H9 (cell line): Measurements from ENCODE around the gene PCDHA1. TPM values are rescaled to one million over a fixed set of nuclear protein-coding genes. Genes with fewer than 3 reads are reported as not detected.

Experiments used
- DNase-seq: peaks from one replicate; pipeline ENCODE4 v3.0.0-alpha.2; 2017
- H2AFZ ChIP-seq: one replicate; pipeline ENCODE4 v1.6.1; 2013; ENCODE audit warnings: mild to moderate bottlenecking, low read length, control low read depth, moderate library complexity
- H2AK5ac ChIP-seq: 2 replicates; pipeline ENCODE4 v1.6.1; 2013; ENCODE audit warnings: low read length, control low read depth, mixed read lengths; ENCODE audit not compliant: insufficient read length
- H2BK120ac ChIP-seq: one replicate; pipeline ENCODE4 v1.6.1; 2013; ENCODE audit warnings: low read depth, mild to moderate bottlenecking, low read length, control low read depth, inconsistent platforms; ENCODE audit not compliant: poor library complexity, severe bottlenecking
- H2BK12ac ChIP-seq: 2 replicates; pipeline ENCODE4 v1.6.1; 2013; ENCODE audit warnings: low read length, control low read depth, mixed read lengths, low read depth; ENCODE audit not compliant: insufficient read length
- H2BK15ac ChIP-seq: 2 replicates; pipeline ENCODE4 v1.6.1; 2013; ENCODE audit warnings: low read depth, low read length, control low read depth
- H2BK20ac ChIP-seq: one replicate; pipeline ENCODE4 v1.6.1; 2013; ENCODE audit warnings: low read depth, mild to moderate bottlenecking, low read length, control low read depth, inconsistent platforms; ENCODE audit not compliant: poor library complexity, severe bottlenecking
- H2BK5ac ChIP-seq: 2 replicates; pipeline ENCODE4 v1.6.1; 2013; ENCODE audit warnings: low read length, control low read depth, mixed read lengths; ENCODE audit not compliant: insufficient read length
- H3K14ac ChIP-seq: 2 replicates; pipeline ENCODE4 v1.6.1; 2013; ENCODE audit warnings: low read length, control low read depth; ENCODE audit not compliant: insufficient read depth
- H3K18ac ChIP-seq: 2 replicates; pipeline ENCODE4 v1.6.1; 2013; ENCODE audit warnings: low read depth, mild to moderate bottlenecking, mixed read lengths, low read length, control low read depth; ENCODE audit not compliant: insufficient read length
- H3K23ac ChIP-seq: 2 replicates; pipeline ENCODE4 v1.6.1; 2013; ENCODE audit warnings: low read length, control low read depth, mixed read lengths, low read depth; ENCODE audit not compliant: insufficient read length
- H3K23me2 ChIP-seq: 2 replicates; pipeline ENCODE4 v1.6.1; 2013; ENCODE audit warnings: low read depth, mild to moderate bottlenecking, mixed read lengths, low read length, control low read depth; ENCODE audit not compliant: insufficient read length, poor library complexity, severe bottlenecking
- H3K27ac ChIP-seq: 2 replicates; pipeline ENCODE4 v1.5.1; 2013; ENCODE audit warnings: low read length, control low read depth, mixed read lengths, low read depth; ENCODE audit not compliant: insufficient read length
- H3K27me3 ChIP-seq: 2 replicates; pipeline ENCODE4 v1.6.1; 2013; ENCODE audit warnings: low read length, control low read depth, inconsistent platforms; ENCODE audit not compliant: insufficient read depth
- H3K4ac ChIP-seq: 2 replicates; pipeline ENCODE4 v1.6.1; 2013; ENCODE audit warnings: low read depth, mild to moderate bottlenecking, control low read depth, inconsistent platforms, low read length, moderate library complexity
- H3K4me1 ChIP-seq: 2 replicates; pipeline ENCODE4 v1.6.1; 2013; ENCODE audit warnings: low read length, control low read depth, inconsistent platforms; ENCODE audit not compliant: insufficient read depth
- H3K4me2 ChIP-seq: 2 replicates; pipeline ENCODE4 v1.6.1; 2013; ENCODE audit warnings: low read length, control low read depth, mixed read lengths; ENCODE audit not compliant: insufficient read length, insufficient read depth
- H3K56ac ChIP-seq: 2 replicates; pipeline ENCODE4 v1.6.1; 2013; ENCODE audit warnings: low read depth, mild to moderate bottlenecking, mixed read lengths, low read length, control low read depth; ENCODE audit not compliant: insufficient read length
- H3K79me1 ChIP-seq: 2 replicates; pipeline ENCODE4 v1.6.1; 2013; ENCODE audit warnings: low read depth, mild to moderate bottlenecking, moderate library complexity, low read length, control low read depth, inconsistent platforms; ENCODE audit not compliant: insufficient read depth, poor library complexity, severe bottlenecking
- H3K79me2 ChIP-seq: 2 replicates; pipeline ENCODE4 v1.6.1; 2013; ENCODE audit warnings: low read length, control low read depth, inconsistent platforms; ENCODE audit not compliant: insufficient read depth
- H3K9ac ChIP-seq: 2 replicates; pipeline ENCODE4 v1.6.1; 2013; ENCODE audit warnings: low read length, control low read depth, mixed read lengths; ENCODE audit not compliant: insufficient read length; ENCODE audit errors: extremely low read depth
- H3K9me3 ChIP-seq: one replicate; pipeline ENCODE4 v1.6.1; 2013; ENCODE audit warnings: low read depth, low read length, inconsistent platforms; ENCODE audit not compliant: control insufficient read depth
- H3T11ph ChIP-seq: one replicate; pipeline ENCODE4 v1.6.1; 2013; ENCODE audit warnings: mild to moderate bottlenecking, low read length, control low read depth, inconsistent platforms
- H4K20me1 ChIP-seq: one replicate; pipeline ENCODE4 v1.6.1; 2013; ENCODE audit not compliant: control insufficient read depth, insufficient read length, insufficient read depth
- H4K5ac ChIP-seq: 2 replicates; pipeline ENCODE4 v1.6.1; 2013; ENCODE audit warnings: low read depth, mild to moderate bottlenecking, mixed read lengths, low read length, control low read depth; ENCODE audit not compliant: insufficient read length
- H4K8ac ChIP-seq: replicated peaks from 2 replicates; pipeline ENCODE4 v1.6.1; 2013; ENCODE audit warnings: low read length, control low read depth, mixed read lengths, low read depth; ENCODE audit not compliant: insufficient read length
- H4K91ac ChIP-seq: 2 replicates; pipeline ENCODE4 v1.6.1; 2013; ENCODE audit warnings: low read depth, mild to moderate bottlenecking, moderate library complexity, mixed read lengths, low read length, control low read depth; ENCODE audit not compliant: insufficient read length
- H3K27ac Mint-ChIP-seq, 3 experiments: 2 replicates in 2 of 3; 3 replicates in 1 of 3; pipeline ENCODE4 v1.8.0; 2020 to 2021; ENCODE audit warnings: mixed read lengths in 3 of 3, mild to moderate bottlenecking in 1 of 3, moderate library complexity in 1 of 3
- H3K27me3 Mint-ChIP-seq: 2 replicates; pipeline ENCODE4 v1.8.0; 2021; ENCODE audit warnings: low read depth, mild to moderate bottlenecking, moderate library complexity, mixed read lengths
- H3K36me3 Mint-ChIP-seq, 3 experiments: 2 replicates in 2 of 3; 3 replicates in 1 of 3; pipeline ENCODE4 v1.8.0; 2020 to 2021; ENCODE audit warnings: low read depth in 3 of 3, mixed read lengths in 3 of 3; ENCODE audit not compliant: insufficient read depth in 1 of 3
- H3K4me1 Mint-ChIP-seq, 2 experiments: 2 replicates each; pipeline ENCODE4 v1.8.0; 2020; ENCODE audit warnings: mixed read lengths in 2 of 2
- H3K4me3 Mint-ChIP-seq, 2 experiments: 2 replicates in 1 of 2; 3 replicates in 1 of 2; pipeline ENCODE4 v1.8.0; 2020 to 2021; ENCODE audit warnings: mild to moderate bottlenecking in 2 of 2, mixed read lengths in 2 of 2, moderate library complexity in 1 of 2
- H3K9me3 Mint-ChIP-seq, 2 experiments: 2 replicates in 1 of 2; 3 replicates in 1 of 2; pipeline ENCODE4 v1.8.0; 2020; ENCODE audit warnings: mild to moderate bottlenecking in 2 of 2, mixed read lengths in 2 of 2, moderate library complexity in 1 of 2
- CTCF ChIP-seq: fragments of 200-600 bp; sonication (generic); conservative IDR thresholded peaks from 3 replicates; pipeline ENCODE4 v1.8.0; 2021; ENCODE audit warnings: antibody characterized with exemption, mild to moderate bottlenecking
- total RNA-seq: library from RNA; stranded (reverse); gene quantifications from 2 replicates; pipeline ENCODE4 v1.2.1, GENCODE V29; 2021

The PCDHA1 gene
- total RNA-seq, 1 experiment from 2014 or later, result 0.61 TPM

- Histone ChIP-seq H3T11ph (no peak overlapping the region), H2BK5ac (no peak overlapping the region), H2AK5ac (no peak overlapping the region), H2BK20ac (no peak overlapping the region), H2BK120ac (no peak overlapping the region), H4K5ac (no peak overlapping the region), H4K20me1 (peaks cover 2% of the 10 kb centered on the region), H3K27ac (no peak overlapping the region), H3K4ac (no peak overlapping the region), H2BK15ac (no peak overlapping the region), H3K27me3 (no peaks in the 10 kb centered on the region), H4K91ac (no peak overlapping the region), H3K9me3 (no peaks in the 10 kb centered on the region), H3K4me1 (peaks cover 9% of the 10 kb centered on the region; the same call in 1 of the 2 replicates), H3K56ac (no peak overlapping the region), H3K4me2 (no peak overlapping the region), H2BK12ac (no peak overlapping the region), H3K79me1 (no peaks in the 10 kb centered on the region), H3K23ac (no peak overlapping the region), H2AFZ (no peak overlapping the region), H3K18ac (no peak overlapping the region), H3K79me2 (no peaks in the 10 kb centered on the region), H3K9ac (no peak overlapping the region), H3K23me2 (no peaks in the 10 kb centered on the region), H4K8ac (no peak overlapping the region), H3K14ac (no peak overlapping the region)
- Mint-ChIP-seq H3K27ac (no peak overlapping the region), H3K36me3 (no peaks in the 10 kb centered on the region), H3K4me3 (no peak overlapping the region), H3K9me3 (no peaks in the 10 kb centered on the region), H3K4me1 (peaks cover 29 to 32% of the 10 kb centered on the region in 2 experiments), H3K27me3 (peaks cover 6% of the 10 kb centered on the region)
- no peak for TF ChIP-seq CTCF
- no peak for DNase-seq
Observed at GRCh38 chr5:140973550-140973949, 187.6 kb downstream of the PCDHA1 start.
